GM08714 (cell line): ENCODE data around the gene TIA1.
"Not testable (repeated sequence)": the region's sequence is repeated elsewhere in the genome, so short reads cannot be mapped to it uniquely, and the experiment has no call there.

ENCODE experiments used
- H3K4me3 ChIP-seq: fragments of 200-500 bp; sonication (Bioruptor generic); 2 replicates; pipeline ENCODE4 v1.5.1; 2014; ENCODE audit warnings: mild to moderate bottlenecking, low read length, inconsistent platforms
- ZNF274 ChIP-seq: IDR thresholded peaks from 2 replicates; pipeline ENCODE4 v1.6.1; 2012; ENCODE audit warnings: mild to moderate bottlenecking, low read depth, low read length

The TIA1 gene

GRCh38 chr2:70199320-70199864 lies 49.0 kb downstream of the TIA1 start:
- no peak for TF ChIP-seq ZNF274
- H3K4me3 ChIP-seq: no peak overlapping the region

GRCh38 chr2:70192516-70192915 lies 55.9 kb downstream of the TIA1 start:
- TF ChIP-seq ZNF274: no peak
- H3K4me3 ChIP-seq: no peak overlapping the region

- TF ChIP-seq ZNF274: no peak
- H3K4me3 ChIP-seq: peak overlapping the region; percentile 27; the same call in 1 of the 2 replicates
These were observed 57.1 kb downstream of the TIA1 start for GRCh38 chr2:70191244-70191735.

DNA sequence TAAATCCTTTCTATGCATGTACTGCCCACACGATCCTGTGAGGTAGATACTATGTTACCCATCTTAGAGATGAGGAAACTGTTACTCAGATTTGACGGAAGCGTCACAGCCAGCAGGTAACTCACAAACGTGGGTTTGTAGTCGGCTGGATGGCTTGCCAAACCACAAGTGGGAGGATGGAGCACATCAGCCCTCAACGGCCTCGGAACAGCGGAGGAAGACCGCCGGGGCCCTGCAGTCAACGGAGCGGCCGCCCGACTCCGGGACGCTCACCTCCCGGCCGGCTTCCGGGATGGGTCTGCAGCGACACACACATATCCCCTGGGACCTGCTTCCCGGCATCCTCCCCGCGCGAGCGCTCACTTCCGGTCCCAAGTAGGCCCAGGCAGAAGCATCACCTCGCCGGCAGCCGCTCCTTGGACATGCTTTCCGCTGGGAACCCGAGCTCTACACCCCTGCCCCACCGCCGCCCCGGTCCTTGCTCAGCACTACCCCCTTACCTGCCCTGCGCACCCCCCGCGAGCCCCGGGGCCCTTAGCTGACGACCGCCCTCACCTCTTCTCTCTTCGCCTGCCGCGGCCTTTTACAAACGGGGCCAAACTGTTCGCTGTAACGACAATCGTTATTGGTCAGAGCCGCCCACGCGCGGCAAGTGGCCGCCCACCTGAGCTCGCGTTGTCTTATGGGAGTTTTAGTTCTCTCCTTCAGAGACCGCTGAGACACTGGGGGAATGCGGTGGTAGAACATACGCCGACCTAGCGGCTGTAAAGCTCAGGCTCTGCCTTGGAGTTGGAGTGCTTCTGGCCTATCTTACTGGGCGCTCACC lies 57.8 kb downstream of the TIA1 start, which contains the start of gene C2orf42:
C2orf42 (minus strand) TSS at position 602 of the 826 bp plus-strand sequence. CDS start 9,034 bp downstream, outside the sequence.
- peak within 1 kb of the TSS; percentile 88 for H3K4me3 ChIP-seq
- TF ChIP-seq ZNF274: no peak

DNA sequence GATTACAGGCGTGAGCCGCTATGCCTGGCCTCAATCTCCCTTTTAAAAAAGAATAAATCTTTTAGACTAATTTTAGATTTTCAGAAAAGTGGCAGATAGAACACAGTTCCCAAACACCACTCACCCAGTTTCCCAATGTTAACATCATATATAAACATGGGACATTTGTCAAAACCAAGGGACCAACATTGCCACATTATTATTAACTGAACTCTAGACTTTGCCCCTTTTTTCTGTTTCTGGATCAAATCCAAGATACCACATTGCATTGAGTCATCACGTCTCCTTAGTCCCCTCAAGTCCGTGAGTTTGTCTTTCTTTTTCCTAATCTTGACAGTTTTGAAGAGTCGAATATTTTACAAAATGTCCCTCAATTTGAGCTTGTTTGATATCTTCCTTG lies 60.0 kb downstream of the TIA1 start:
- H3K4me3 ChIP-seq: no peak overlapping the region
- no peak for TF ChIP-seq ZNF274

DNA sequence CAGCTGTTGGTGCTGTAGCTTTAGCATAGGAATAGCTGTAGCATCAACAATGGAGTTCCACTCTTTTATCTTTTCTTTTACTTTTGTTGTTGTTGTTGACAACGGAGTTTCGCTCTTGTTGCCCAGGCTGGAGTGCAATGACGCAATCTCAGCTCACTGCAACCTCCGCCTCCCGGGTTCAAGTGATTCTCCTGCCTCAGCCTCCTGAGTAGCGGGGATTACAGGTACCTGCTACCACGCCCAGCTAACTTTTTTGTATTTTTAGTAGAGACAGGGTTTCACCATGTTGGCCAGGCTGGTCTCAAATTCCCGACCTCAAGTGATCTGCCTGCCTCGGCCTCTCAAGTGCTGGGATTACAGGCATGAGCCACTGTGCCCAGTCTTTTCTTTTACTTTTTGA lies 61.3 kb downstream of the TIA1 start:
- not testable (repeated sequence) for H3K4me3 ChIP-seq

- no peak for TF ChIP-seq ZNF274
- no peak overlapping the region for H3K4me3 ChIP-seq
These were observed 65.7 kb downstream of the TIA1 start for GRCh38 chr2:70182689-70183088.

- TF ChIP-seq ZNF274: no peak
- no peak overlapping the region for H3K4me3 ChIP-seq
These were observed 67.0 kb downstream of the TIA1 start for GRCh38 chr2:70181363-70181956.

- H3K4me3 ChIP-seq: no peak overlapping the region
- no peak for TF ChIP-seq ZNF274
These were observed 74.9 kb downstream of the TIA1 start for GRCh38 chr2:70173520-70173919.

DNA sequence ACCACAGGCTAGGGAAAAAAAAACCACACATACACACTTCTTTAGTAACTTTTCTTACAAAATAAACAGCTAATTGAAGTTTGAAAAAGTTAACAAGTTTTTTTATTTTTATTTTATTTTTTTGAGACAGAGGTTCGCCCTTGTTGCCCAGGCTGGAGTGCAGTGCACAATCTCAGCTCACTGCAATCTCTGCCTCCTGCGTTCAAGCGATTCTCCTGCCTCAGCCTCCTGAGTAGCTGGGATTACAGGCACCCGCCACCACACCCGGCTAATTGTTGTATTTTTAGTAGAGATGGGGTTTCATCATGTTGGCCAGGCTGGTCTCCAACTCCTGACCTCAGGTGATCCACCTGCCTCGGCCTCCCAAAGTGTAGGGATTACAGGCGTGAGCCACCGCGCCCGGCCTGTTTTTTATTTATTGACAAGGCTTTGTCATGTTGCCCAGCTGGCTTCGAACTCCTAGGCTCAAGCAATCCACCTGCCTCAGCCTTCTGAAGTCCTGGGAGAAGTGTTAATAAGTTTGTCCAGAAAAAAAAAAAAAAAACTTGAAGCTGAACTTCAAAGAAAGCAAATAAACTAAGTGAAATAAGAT lies 78.7 kb downstream of the TIA1 start:
- H3K4me3 ChIP-seq: not testable (repeated sequence)

GRCh38 chr2:70161069-70161534 lies 87.3 kb downstream of the TIA1 start:
- TF ChIP-seq ZNF274: no peak
- H3K4me3 ChIP-seq: no peak overlapping the region; the same call in 1 of the 2 replicates

- H3K4me3 ChIP-seq: no peak overlapping the region
- no peak for TF ChIP-seq ZNF274
These were observed 87.9 kb downstream of the TIA1 start for GRCh38 chr2:70160545-70160944.
